DMS 273 (cell line): ENCODE data around the gene LZTS2.
A peak's percentile ranks its signal among the peaks of the same experiment; 100 is the strongest.

Source experiments
- DNase-seq: peaks from one replicate; lab custom pipeline; 2025; ENCODE audit not compliant: unreplicated experiment; lab: John Stamatoyannopoulos, UW

Gene LZTS2

DNA sequence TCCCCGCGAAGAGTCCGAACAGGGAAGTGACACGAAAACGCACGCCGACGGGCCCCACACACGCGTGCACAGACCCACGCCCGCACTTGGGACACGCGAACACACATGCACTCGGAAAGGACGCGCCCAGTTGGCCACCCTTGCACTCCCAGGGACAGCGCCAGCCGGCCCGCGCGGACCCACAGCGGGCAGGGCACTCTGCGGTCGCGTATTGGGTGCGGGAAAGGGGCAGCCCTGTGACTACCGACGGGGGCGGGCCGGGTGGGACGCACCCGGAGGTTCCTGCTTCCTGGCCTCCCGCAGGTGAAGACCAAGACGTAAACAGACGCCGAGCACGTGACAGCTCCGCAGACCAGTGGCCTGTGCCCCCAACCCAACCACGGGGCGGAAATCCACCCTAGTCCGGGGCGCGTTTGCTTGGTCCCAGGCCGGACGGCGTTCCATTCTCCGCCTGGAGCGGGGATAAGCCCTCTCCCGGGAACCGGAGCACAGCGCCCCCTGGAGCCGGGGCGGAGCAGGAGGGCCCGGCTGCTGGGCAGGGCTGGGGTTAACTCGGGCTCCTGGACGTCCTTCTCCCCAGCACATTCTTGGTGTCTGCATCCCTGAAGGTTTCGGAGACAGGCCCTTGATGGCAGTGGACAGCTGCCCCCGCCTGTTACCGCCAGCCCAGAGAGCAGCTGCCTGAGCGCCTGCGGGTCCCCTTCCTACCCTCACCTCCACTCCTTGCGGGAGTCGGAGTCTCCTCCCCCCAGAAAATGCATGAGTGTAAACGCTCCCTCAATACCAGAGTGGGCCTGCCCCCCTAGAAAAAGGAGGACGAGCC lies 2.0 kb upstream of the LZTS2 start:
- peak; percentile 87 for DNase-seq

- peak; percentile 95 for DNase-seq
Observed at GRCh38 chr10:100998183-100998990, 1.2 kb upstream of the LZTS2 start.

GRCh38 chr10:100998991-100999741 lies 442 bp upstream of the LZTS2 start:
- peak; percentile 77 for DNase-seq

DNA sequence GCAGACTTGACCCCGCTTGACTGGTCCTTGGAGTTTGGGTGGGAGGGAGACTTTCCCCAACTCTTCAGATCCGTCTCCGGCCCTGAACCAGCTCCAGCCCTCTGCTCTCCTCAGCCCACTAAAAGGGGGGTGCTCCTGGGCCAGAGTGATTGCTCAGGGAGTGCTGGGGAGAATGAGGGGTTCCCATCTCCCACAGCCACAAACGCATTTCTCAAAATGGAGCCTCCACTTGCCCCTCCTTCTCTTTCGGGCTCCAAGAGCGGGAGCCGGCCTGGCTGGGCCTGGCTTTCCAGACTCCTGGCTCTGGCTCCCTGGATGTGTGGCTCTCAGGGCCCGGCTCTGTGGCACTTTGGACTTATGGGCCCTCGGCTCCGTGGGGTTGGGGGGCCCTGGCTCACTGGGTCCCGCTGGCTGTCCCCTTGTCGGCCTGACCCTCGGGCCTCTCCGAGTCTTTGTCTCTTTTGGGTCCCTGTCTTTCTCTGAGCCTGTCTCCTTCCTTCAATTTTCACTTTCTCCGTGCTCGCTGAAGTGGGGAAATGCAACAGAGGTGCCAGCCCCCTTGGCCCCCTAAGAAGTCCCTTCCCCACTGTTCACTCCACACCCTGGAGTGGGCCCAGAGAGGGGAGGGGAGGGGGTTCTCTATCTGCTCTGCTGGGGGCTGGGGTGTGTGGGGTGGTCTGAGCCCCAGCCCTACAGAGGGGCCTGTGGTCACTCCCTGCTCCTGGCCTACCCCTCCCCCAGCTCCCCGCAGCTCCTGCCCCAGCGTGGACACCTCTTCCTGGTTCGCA lies 713 bp downstream of the LZTS2 start:
- peak; percentile 24 for DNase-seq

GRCh38 chr10:101000915-101001658 lies 1.5 kb downstream of the LZTS2 start:
- DNase-seq = no peak

DNA sequence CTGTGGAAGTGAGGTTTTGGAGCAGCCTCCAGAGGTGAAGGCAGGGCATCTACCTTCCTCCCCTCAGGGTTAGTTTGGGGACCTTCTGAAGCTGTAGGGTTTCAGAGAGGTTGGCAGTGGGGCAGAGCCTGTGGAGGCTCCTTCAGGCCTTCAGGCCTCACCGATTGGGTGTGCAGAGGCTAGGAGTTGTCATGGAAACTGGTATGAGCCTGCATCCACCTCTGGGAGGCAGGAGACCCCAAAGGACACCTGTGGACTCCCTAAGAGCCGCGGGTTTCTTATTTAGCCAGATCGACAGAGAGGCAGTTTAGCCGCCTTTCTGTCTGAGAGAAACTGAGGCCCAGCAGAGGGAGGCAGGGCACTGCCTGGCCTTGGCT lies 2.0 kb downstream of the LZTS2 start:
- DNase-seq = no peak

- DNase-seq = no peak
Observed at GRCh38 chr10:101002456-101002855, 2.8 kb downstream of the LZTS2 start.

DNA sequence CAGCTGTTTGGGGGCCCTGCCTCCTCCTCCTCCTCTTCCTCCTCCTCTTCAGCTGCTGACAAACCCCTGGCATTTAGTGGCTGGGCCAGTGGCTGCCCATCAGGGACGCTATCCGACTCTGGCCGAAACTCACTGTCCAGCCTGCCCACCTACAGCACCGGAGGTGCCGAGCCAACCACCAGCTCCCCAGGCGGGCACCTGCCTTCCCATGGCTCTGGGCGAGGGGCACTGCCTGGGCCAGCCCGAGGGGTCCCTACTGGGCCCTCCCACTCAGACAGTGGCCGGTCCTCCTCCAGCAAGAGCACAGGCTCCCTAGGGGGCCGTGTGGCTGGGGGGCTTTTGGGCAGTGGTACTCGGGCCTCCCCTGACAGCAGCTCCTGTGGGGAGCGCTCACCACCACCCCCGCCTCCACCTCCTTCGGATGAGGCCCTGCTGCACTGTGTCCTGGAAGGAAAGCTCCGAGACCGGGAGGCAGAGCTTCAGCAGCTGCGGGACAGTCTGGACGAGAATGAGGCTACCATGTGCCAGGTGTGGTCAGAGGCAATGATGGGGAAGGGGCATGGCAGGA lies 4.1 kb downstream of the LZTS2 start:
- no peak for DNase-seq

- DNase-seq = no peak
Observed at GRCh38 chr10:101005361-101005760, 5.8 kb downstream of the LZTS2 start.

- no peak for DNase-seq
Observed at GRCh38 chr10:101005869-101006567, 6.4 kb downstream of the LZTS2 start.

GRCh38 chr10:101006593-101007098 lies 7.0 kb downstream of the LZTS2 start:
- peak; percentile 87 for DNase-seq

DNA sequence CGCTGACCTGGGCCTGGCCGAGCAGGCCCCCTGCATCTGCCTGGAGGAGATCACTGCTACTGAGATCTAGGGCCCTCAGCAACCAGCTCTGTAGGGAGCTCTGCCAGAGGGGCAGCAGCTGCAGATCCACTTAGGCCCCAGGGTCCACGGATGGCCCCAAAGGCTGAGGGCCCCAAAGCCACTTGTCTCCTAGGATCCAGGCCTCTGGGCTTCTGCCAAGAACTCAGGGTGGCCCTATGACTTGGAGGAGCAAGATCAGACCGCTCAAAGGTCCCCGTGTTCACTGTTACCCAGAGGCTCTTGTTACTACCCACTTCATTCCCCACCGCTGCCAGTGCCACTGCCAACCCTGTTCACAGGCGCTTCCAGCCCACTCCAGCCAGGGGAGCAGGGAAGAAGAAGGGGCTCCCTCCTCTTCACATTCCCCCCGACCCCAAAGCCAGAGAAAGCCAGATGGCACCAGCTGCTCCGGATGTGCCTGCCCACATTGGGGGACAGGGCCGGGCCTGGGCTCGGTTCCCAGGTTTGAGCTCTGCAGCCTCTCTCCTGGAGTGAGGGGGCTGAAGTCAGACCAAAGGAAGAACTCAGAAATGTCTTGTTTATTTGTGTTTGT lies 7.6 kb downstream of the LZTS2 start:
- peak; percentile 87 for DNase-seq

- no peak for DNase-seq
Observed at GRCh38 chr10:101007915-101008822, 8.6 kb downstream of the LZTS2 start.

DNA sequence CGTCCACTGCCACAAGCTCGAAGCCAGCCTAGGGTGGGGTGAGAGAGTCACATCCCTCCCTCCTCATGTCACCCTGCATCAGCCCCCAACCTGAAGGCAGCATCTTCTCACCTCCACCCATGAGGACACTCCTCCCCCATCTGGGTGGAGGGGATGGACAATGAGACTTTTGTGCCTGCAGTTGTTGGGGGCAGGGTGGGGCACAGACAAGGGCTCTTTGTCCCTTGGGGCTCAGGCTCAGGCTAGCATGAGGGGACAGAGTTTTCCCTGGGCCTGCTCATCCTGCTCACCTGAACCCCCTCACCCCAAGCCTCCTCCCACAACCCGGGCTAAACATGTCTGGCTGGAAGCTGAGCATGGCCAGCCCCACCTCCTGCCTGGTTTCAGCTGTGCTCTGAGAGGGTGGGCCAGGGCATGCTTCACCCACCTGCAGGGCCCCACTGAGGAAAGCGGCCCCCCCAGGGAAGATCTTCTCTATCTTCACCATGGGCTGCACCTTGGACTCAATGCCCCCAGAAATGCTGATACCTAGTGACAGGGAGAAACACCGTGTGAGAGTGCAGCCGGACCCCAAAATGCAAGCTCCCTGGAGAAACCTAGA lies 9.3 kb downstream of the LZTS2 start:
- DNase-seq = no peak

DNA sequence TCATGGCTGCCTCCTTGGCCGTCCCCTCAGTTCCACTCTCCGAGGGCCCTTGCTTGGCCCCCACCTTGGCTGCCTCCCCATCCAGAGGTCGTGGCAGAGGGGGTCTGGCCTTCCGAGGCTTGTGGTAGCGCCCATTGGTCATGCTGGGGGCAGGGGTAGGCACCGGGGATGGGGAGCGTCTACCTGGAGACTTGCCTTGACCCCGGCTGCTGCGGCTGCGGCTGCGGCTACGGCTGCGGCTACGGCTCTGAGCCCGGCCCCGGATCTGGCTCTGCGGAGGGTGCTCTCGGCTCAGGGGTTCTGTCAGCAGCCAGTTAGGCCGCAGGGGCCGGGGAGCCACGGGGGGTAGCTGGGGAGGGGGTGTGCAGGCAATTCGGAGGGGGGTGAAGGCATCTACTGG lies 10.7 kb downstream of the LZTS2 start:
- no peak for DNase-seq

GRCh38 chr10:101011517-101012423 lies 12.2 kb downstream of the LZTS2 start:
- peak; percentile 41 for DNase-seq
